Activated CD8-positive, alpha-beta memory T cell treated with anti-CD3 and anti-CD28 coated beads for 24 hours (primary cell): ENCODE results near the gene CCDC157.

ENCODE experiments used
- DNase-seq: peaks from one replicate; pipeline ENCODE4 v3.0.0-alpha.2; 2020

Gene CCDC157

GRCh38 chr22:30356449-30357235 is at the start of gene CCDC157, which contains the start of gene SF3A1:
TSS of gene CCDC157 (plus strand) at chr22:30357007. CDS start at chr22:30366001, 8,994 bp downstream.
TSS of gene SF3A1 (minus strand) at chr22:30356894. CDS start at chr22:30356792, 102 bp downstream.
- peak; percentile 92 for DNase-seq

- DNase-seq: no peak
Measured at GRCh38 chr22:30307041-30307574, 49.7 kb upstream of the CCDC157 start.

GRCh38 chr22:30308093-30308492 is 48.7 kb upstream of the CCDC157 start:
- DNase-seq: no peak

GRCh38 chr22:30308518-30309230 is 48.1 kb upstream of the CCDC157 start:
- no peak for DNase-seq

GRCh38 chr22:30309951-30310741 is 46.7 kb upstream of the CCDC157 start:
- no peak for DNase-seq

- DNase-seq: no peak
Measured at GRCh38 chr22:30310881-30311771, 45.7 kb upstream of the CCDC157 start.

GRCh38 chr22:30312053-30312452 is 44.8 kb upstream of the CCDC157 start:
- no peak for DNase-seq

- DNase-seq: no peak
Measured at GRCh38 chr22:30313527-30314363, 43.1 kb upstream of the CCDC157 start.

GRCh38 chr22:30314915-30315314 is 41.9 kb upstream of the CCDC157 start:
- DNase-seq: no peak

GRCh38 chr22:30315962-30316576 is 40.7 kb upstream of the CCDC157 start:
- no peak for DNase-seq

GRCh38 chr22:30317778-30318177 is 39.0 kb upstream of the CCDC157 start:
- no peak for DNase-seq

GRCh38 chr22:30318799-30319419 is 37.9 kb upstream of the CCDC157 start:
- no peak for DNase-seq

- DNase-seq: no peak
Measured at GRCh38 chr22:30320021-30320556, 36.7 kb upstream of the CCDC157 start.

GRCh38 chr22:30321461-30321860 is 35.3 kb upstream of the CCDC157 start:
- DNase-seq: no peak

- DNase-seq: no peak
Measured at GRCh38 chr22:30323246-30323645, 33.6 kb upstream of the CCDC157 start.

- DNase-seq: no peak
Measured at GRCh38 chr22:30324014-30324730, 32.6 kb upstream of the CCDC157 start.

- no peak for DNase-seq
Measured at GRCh38 chr22:30325065-30325720, 31.6 kb upstream of the CCDC157 start.

GRCh38 chr22:30325724-30326254 is 31.0 kb upstream of the CCDC157 start:
- DNase-seq: no peak
